Measurements from ENCODE around the gene CREB5.

GRCh38 chr7:28808796-28809533, 396.6 kb downstream of the CREB5 start:
- TF ChIP-seq CTCF (IDR thresholded peaks at IDR 0.05) = no peak
- TF ChIP-seq POLR2A (IDR thresholded peaks at IDR 0.05) = no peak
- TF ChIP-seq POLR2AphosphoS5 (IDR thresholded peaks at IDR 0.05) = no peak
